ENCODE data around the gene HGD. TPM values are rescaled to one million over a fixed set of nuclear protein-coding genes. Genes with fewer than 3 reads are reported as not detected.

The HGD gene
- total and polyA plus RNA-seq, 2 of the 13 experiments (the other 11 are each of a cell fraction or from before 2014, with no cell fraction given), result 265 to 398 TPM

GRCh38 chr3:120685411-120685810 lies 3.4 kb upstream of the HGD start:
- intact Hi-C loops (cut with micrococcal nuclease; ENCODE audit: unreplicated experiment), result no loop called here
- ChIA-PET POLR2A (no interaction called here), CTCF (ENCODE audit: low intra/inter-chr PET ratio, low total read pairs) (no interaction called here)
- peaks cover 46% of the 10 kb centered on the region for H3K4me1 ChIP-seq (ENCODE audit: insufficient read depth, low read length)
- no peak overlapping the region for H2AFZ ChIP-seq (ENCODE audit: low read length)
- H3K4me2 ChIP-seq (ENCODE audit: low read depth, low read length), result no peak overlapping the region
- peaks cover 19% of the 10 kb centered on the region for H3K79me2 ChIP-seq (ENCODE audit: insufficient read depth, low read length)
- H3K27me3 ChIP-seq (ENCODE audit: control insufficient read depth in 1 of 2, insufficient read depth in 2 of 2, low read length in 2 of 2), result no peaks in the 10 kb centered on the region; a peak in 1 of 5 replicates
- H3K36me3 ChIP-seq (replicated peaks in 1 of 2; ENCODE audit: control insufficient read depth in 1 of 2, insufficient read depth in 2 of 2, low read length in 2 of 2), result 0 out of 5 replicates have a peak, but pooled peaks cover 0 to 4% of the 10 kb centered on the region in 2 experiments
- in situ Hi-C loops (cut with HindIII; ENCODE audit: extremely low pct_ligation_motif_present, low pct_unique_long_range_greater_than_20kb), result no loop called here
- H3K27ac ChIP-seq (ENCODE audit: extremely low read length, insufficient read depth, low read length), result no peak overlapping the region
- DNase-seq (ENCODE audit: low spot score) (no peak), FAIRE-seq (no peak), ATAC-seq (no peak)
- H3K9me3 ChIP-seq (ENCODE audit: low read length), result no peaks in the 10 kb centered on the region
- WGBS (ENCODE audit: low lambda C conversion rate), result 100% methylated on average over 1 of the region's 1 CpG
- no peaks in the 10 kb centered on the region for H4K20me1 ChIP-seq (ENCODE audit: insufficient read depth, low read length)
- TF ChIP-seq ARID2 (CRISPR knock-in tag; IDR thresholded peaks at IDR 0.05; ENCODE audit: borderline replicate concordance) (no peak), PRDM10 (CRISPR knock-in tag; IDR thresholded peaks at IDR 0.05; ENCODE audit: low read depth) (no peak), CSRNP1 (CRISPR knock-in tag; IDR thresholded peaks at IDR 0.05) (no peak), ARNT2 (CRISPR knock-in tag; IDR thresholded peaks at IDR 0.05; ENCODE audit: low read depth) (no peak), NFRKB (IDR thresholded peaks at IDR 0.05) (no peak), TOE1 (CRISPR knock-in tag; IDR thresholded peaks at IDR 0.05) (no peak), GABPA (IDR thresholded peaks at IDR 0.05; ENCODE audit: low read depth, low read length) (no peak), GABPA (CRISPR knock-in tag; IDR thresholded peaks at IDR 0.05; ENCODE audit: low read depth) (no peak), SP140L (CRISPR knock-in tag; IDR thresholded peaks at IDR 0.05; ENCODE audit: borderline replicate concordance) (no peak), KDM5A (IDR thresholded peaks at IDR 0.05; ENCODE audit: borderline replicate concordance, low read length) (no peak), STAG1 (CRISPR knock-in tag; IDR thresholded peaks at IDR 0.05) (no peak)
- TF ChIP-seq, protein P1, sequence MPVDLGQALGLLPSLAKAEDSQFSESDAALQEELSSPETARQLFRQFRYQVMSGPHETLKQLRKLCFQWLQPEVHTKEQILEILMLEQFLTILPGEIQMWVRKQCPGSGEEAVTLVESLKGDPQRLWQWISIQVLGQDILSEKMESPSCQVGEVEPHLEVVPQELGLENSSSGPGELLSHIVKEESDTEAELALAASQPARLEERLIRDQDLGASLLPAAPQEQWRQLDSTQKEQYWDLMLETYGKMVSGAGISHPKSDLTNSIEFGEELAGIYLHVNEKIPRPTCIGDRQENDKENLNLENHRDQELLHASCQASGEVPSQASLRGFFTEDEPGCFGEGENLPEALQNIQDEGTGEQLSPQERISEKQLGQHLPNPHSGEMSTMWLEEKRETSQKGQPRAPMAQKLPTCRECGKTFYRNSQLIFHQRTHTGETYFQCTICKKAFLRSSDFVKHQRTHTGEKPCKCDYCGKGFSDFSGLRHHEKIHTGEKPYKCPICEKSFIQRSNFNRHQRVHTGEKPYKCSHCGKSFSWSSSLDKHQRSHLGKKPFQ (CRISPR knock-in tag; IDR thresholded peaks at IDR 0.05; ENCODE audit: insufficient replicate concordance), result no peak
- TF ChIP-seq, protein P2, sequence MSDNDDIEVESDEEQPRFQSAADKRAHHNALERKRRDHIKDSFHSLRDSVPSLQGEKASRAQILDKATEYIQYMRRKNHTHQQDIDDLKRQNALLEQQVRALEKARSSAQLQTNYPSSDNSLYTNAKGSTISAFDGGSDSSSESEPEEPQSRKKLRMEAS (IDR thresholded peaks at IDR 0.05), result no peak
- no peak overlapping the region for H3K9ac ChIP-seq (ENCODE audit: insufficient read depth, low read depth, low read length)
- no TSS peak for BruUV-seq (replicated peaks)
- H3K4me3 ChIP-seq (replicated peaks in 1 of 3; ENCODE audit: insufficient read depth in 1 of 3, low read depth in 2 of 3, low read length in 3 of 3), result no peak overlapping the region

All from HepG2 (cell line).